GM12801 (cell line): ENCODE measurements around the gene CRMP1.

ENCODE experiments used
- TF ChIP-seq, protein P1 (sequence below): IDR thresholded peaks from one replicate; pipeline ENCODE4 v1.5.1; 2011; ENCODE audit warnings: control low read depth; ENCODE audit not compliant: insufficient read length; ENCODE audit errors: extremely low read depth

The CRMP1 gene

GRCh38 chr4:5925419-5926200, 32.7 kb upstream of the CRMP1 start:
- TF ChIP-seq, protein P1, sequence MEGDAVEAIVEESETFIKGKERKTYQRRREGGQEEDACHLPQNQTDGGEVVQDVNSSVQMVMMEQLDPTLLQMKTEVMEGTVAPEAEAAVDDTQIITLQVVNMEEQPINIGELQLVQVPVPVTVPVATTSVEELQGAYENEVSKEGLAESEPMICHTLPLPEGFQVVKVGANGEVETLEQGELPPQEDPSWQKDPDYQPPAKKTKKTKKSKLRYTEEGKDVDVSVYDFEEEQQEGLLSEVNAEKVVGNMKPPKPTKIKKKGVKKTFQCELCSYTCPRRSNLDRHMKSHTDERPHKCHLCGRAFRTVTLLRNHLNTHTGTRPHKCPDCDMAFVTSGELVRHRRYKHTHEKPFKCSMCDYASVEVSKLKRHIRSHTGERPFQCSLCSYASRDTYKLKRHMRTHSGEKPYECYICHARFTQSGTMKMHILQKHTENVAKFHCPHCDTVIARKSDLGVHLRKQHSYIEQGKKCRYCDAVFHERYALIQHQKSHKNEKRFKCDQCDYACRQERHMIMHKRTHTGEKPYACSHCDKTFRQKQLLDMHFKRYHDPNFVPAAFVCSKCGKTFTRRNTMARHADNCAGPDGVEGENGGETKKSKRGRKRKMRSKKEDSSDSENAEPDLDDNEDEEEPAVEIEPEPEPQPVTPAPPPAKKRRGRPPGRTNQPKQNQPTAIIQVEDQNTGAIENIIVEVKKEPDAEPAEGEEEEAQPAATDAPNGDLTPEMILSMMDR = no peak

- TF ChIP-seq, protein P1 = no peak
Observed at GRCh38 chr4:5924461-5925125, 31.7 kb upstream of the CRMP1 start.

DNA sequence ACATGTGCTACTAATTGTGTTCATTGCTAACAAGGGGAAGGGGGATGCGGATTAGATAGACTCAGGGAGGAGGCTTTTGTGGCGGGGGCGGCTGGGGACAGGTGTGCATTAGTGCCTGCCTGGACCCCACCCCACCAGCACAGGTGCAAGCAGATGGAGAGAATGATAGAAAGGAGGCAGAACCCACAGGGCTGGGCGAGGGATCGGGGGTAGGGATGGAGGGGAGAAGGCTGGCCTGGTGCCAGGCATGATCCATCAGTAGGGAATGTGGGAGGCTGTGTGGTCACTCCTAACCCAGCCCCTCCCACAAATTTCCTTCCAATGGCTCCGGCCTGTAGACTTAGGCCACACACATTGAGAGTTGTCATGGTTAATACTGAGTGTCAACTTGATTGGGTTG, 30.5 kb upstream of the CRMP1 start:
- TF ChIP-seq, protein P1 = no peak

GRCh38 chr4:5922556-5922955, 29.7 kb upstream of the CRMP1 start:
- TF ChIP-seq, protein P1 = no peak

- TF ChIP-seq, protein P1 = no peak
Observed at GRCh38 chr4:5921981-5922380, 29.1 kb upstream of the CRMP1 start.

DNA sequence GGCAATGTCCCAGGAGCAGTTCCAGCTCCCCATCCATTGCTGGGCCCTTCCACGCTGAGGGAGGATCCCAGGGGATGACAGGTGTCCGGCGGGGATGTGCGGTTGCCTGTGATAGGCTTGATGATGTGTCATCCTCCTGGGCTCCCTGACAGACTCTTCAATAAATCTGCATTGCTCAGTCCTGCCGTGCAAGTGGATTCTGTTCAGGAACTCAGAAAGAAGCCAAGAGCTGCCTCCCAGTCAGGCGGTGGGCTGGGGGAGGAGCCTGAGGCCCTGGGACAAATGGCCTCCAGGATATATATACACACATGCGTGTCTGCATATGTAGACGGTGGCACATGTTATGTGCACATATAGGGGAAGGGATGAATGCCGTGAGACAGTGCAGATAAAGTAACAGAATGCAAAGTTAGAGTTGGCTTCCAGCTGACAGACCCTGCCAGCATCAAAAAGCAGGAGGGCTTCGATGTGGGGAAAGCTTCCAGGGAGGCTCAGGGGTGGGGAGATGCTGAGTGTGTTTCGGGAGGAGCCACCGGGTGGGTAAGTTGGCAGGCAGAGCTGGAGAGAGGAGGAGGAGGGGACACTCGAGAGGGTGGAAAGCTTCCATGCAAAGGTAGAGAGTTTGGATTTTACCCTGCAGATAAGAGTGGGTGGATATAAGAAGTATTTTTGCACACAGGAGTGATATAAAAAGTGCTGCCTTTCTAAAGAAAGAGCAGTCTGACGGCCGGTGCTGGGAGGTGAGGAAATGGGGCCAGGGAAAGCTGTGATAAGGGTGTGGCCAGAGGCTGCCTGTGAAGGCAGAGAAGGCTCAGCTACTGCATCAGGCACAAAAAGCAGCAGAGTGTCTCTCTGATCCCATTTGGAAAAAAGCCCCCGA, 28.5 kb upstream of the CRMP1 start:
- TF ChIP-seq, protein P1 = no peak

DNA sequence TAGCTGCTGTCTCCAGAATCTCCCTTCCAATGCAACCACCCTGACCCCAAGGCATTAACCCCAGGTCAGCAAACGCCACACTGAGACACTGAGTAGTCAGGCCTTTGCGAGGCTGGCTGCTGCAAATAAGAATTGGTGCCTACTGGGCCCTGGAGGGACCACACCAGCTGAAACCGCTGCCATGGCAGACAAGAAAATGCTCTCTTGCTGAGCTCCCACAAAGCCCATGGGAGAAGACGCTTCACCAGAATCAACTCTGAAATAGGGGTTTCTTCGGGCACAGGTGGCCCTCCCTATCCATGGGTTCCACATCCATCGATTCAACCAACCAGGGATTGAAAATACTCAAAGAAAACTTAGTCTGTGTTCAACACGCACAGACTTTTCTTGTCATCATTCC, 26.7 kb upstream of the CRMP1 start:
- TF ChIP-seq, protein P1 = no peak
